CD14-positive monocyte (primary cell): ENCODE results near the gene ZDHHC11. TPM values are rescaled to one million over a fixed set of nuclear protein-coding genes. Genes with fewer than 3 reads are reported as not detected.

Experiments used
- DNase-seq, 3 donors: peaks; one replicate each; pipeline ENCODE4 v3.0.0-alpha.2; 2011 to 2022
- H2AFZ ChIP-seq: 2 replicates; pipeline ENCODE4 v1.6.0; 2012; ENCODE audit warnings: mild to moderate bottlenecking, low read depth, low read length, inconsistent platforms; ENCODE audit not compliant: insufficient read depth, poor library complexity, severe bottlenecking
- H3K27ac ChIP-seq, 2 donors: 1 replicate in 1 of 2; 2 replicates in 1 of 2; pipeline ENCODE4 v1.5.1; 2012 to 2013; ENCODE audit warnings: low read length in 2 of 2, control low read depth in 1 of 2, inconsistent platforms in 1 of 2, low read depth in 1 of 2, mild to moderate bottlenecking in 1 of 2
- H3K27me3 ChIP-seq, 2 donors: one replicate each; pipeline versions ENCODE4 v1.6.0 to v1.6.1; 2011 to 2013; ENCODE audit warnings: low read length in 2 of 2; ENCODE audit not compliant: control insufficient read depth in 2 of 2, insufficient read depth in 2 of 2
- H3K36me3 ChIP-seq, 2 donors: replicated peaks in 1 of 2; 1 replicate in 1 of 2; 2 replicates in 1 of 2; pipeline versions ENCODE4 v1.5.1 to v1.6.1; 2012 to 2013; ENCODE audit warnings: low read length in 2 of 2, control low read depth in 1 of 2, inconsistent platforms in 1 of 2, mild to moderate bottlenecking in 1 of 2; ENCODE audit not compliant: insufficient read depth in 2 of 2, control insufficient read depth in 1 of 2
- H3K4me1 ChIP-seq, 2 donors: 1 replicate in 1 of 2; 2 replicates in 1 of 2; pipeline versions ENCODE4 v1.5.1 to v1.6.1; 2012 to 2013; ENCODE audit warnings: low read length in 2 of 2, control low read depth in 1 of 2, inconsistent platforms in 1 of 2, mild to moderate bottlenecking in 1 of 2, moderate library complexity in 1 of 2; ENCODE audit not compliant: insufficient read depth in 2 of 2, control insufficient read depth in 1 of 2
- H3K4me2 ChIP-seq: replicated peaks from 2 replicates; pipeline ENCODE3; 2012; ENCODE audit warnings: low read length, moderate library complexity, mild to moderate bottlenecking; ENCODE audit not compliant: poor library complexity, severe bottlenecking; ENCODE audit errors: extremely low read depth
- H3K4me3 ChIP-seq, 3 experiments: fragments of 200-600 bp in 1 of 3; sonication (generic) in 1 of 3; replicated peaks in 1 of 3; 1 replicate in 2 of 3; 2 replicates in 1 of 3; pipeline ENCODE4 v1.5.1; 2011 to 2013; ENCODE audit warnings: low read length in 3 of 3, mild to moderate bottlenecking in 3 of 3, control low read depth in 2 of 3, low read depth in 2 of 3, inconsistent platforms in 1 of 3, moderate library complexity in 1 of 3
- H3K79me2 ChIP-seq: 2 replicates; pipeline ENCODE4 v1.6.0; 2012; ENCODE audit warnings: mild to moderate bottlenecking, control low read depth, inconsistent platforms, low read length, moderate library complexity; ENCODE audit not compliant: insufficient read depth
- H3K9ac ChIP-seq: 2 replicates; pipeline ENCODE4 v1.6.0; 2017; ENCODE audit warnings: low read length, mild to moderate bottlenecking; ENCODE audit not compliant: insufficient read depth, poor library complexity, severe bottlenecking
- H3K9me3 ChIP-seq, 2 donors: replicated peaks in 1 of 2; 1 replicate in 1 of 2; 2 replicates in 1 of 2; pipeline versions ENCODE4 v1.5.1 to v1.6.1; 2012 to 2013; ENCODE audit warnings: low read length in 2 of 2, control low read depth in 1 of 2; ENCODE audit not compliant: control insufficient read depth in 1 of 2, insufficient read depth in 1 of 2
- H4K20me1 ChIP-seq: 2 replicates; pipeline ENCODE4 v1.6.0; 2012; ENCODE audit warnings: mild to moderate bottlenecking, low read length, control low read depth, moderate library complexity; ENCODE audit not compliant: insufficient read depth
- H3K27ac Mint-ChIP-seq, 7 donors: one replicate each; pipeline ENCODE4 v1.8.0; 2020; ENCODE audit warnings: mild to moderate bottlenecking in 7 of 7, mixed read lengths in 7 of 7, moderate library complexity in 6 of 7, inconsistent platforms in 2 of 7
- H3K27me3 Mint-ChIP-seq, 3 donors: one replicate each; pipeline ENCODE4 v1.8.0; 2021 to 2022; ENCODE audit warnings: low read depth in 3 of 3, mild to moderate bottlenecking in 3 of 3, mixed read lengths in 3 of 3, moderate library complexity in 3 of 3, inconsistent platforms in 1 of 3
- H3K36me3 Mint-ChIP-seq, 2 donors: one replicate each; pipeline ENCODE4 v1.8.0; 2020; ENCODE audit warnings: mixed read lengths in 2 of 2, inconsistent platforms in 1 of 2, mild to moderate bottlenecking in 1 of 2
- H3K4me1 Mint-ChIP-seq: one replicate; pipeline ENCODE4 v1.8.0; 2020; ENCODE audit warnings: mild to moderate bottlenecking, mixed read lengths
- H3K4me3 Mint-ChIP-seq, 2 donors: one replicate each; pipeline ENCODE4 v1.8.0; 2020; ENCODE audit warnings: mild to moderate bottlenecking in 2 of 2, mixed read lengths in 2 of 2, moderate library complexity in 1 of 2
- H3K9me3 Mint-ChIP-seq, 7 donors: one replicate each; pipeline ENCODE4 v1.8.0; 2020 to 2022; ENCODE audit warnings: mixed read lengths in 7 of 7, mild to moderate bottlenecking in 6 of 7, moderate library complexity in 6 of 7, inconsistent platforms in 2 of 7
- WGBS: methylation state at CpG from one replicate; pipeline ENCODE4 v1.1.5; 2013; ENCODE audit warnings: missing lambda C conversion rate; ENCODE audit not compliant: insufficient coverage; 5-methylcytosine and 5-hydroxymethylcytosine counted together
- intact Hi-C, 2 donors: fragments of 100-400 bp; cut with micrococcal nuclease; formaldehyde crosslinking; loops; one replicate each; pipeline versions ENCODE4 v1.15.0 to v1.15.1; 2023
- polyA plus RNA-seq, 3 donors: library from polyadenylated mRNA; depleted of rRNA in 1 of 3; unstranded in 2 of 3; stranded (reverse) in 1 of 3; fragments of 300-500 nt in 2 of 3; fragments of >200 nt in 1 of 3; fragmentation: Illumina TruSeq in 2 of 3; gene quantifications; 1 replicate in 2 of 3; 2 replicates in 1 of 3; pipeline ENCODE4 v1.2.3, GENCODE V29; 2012 to 2021
- TF ChIP-seq, protein P1 (sequence below): fragments of 200-600 bp; IDR thresholded peaks from one replicate; pipeline ENCODE4 v1.8.0; 2022; ENCODE audit warnings: antibody characterized with exemption, mild to moderate bottlenecking

The ZDHHC11 gene
- polyA plus RNA-seq, 3 donors = 1.8 TPM; not detected in 2

DNA sequence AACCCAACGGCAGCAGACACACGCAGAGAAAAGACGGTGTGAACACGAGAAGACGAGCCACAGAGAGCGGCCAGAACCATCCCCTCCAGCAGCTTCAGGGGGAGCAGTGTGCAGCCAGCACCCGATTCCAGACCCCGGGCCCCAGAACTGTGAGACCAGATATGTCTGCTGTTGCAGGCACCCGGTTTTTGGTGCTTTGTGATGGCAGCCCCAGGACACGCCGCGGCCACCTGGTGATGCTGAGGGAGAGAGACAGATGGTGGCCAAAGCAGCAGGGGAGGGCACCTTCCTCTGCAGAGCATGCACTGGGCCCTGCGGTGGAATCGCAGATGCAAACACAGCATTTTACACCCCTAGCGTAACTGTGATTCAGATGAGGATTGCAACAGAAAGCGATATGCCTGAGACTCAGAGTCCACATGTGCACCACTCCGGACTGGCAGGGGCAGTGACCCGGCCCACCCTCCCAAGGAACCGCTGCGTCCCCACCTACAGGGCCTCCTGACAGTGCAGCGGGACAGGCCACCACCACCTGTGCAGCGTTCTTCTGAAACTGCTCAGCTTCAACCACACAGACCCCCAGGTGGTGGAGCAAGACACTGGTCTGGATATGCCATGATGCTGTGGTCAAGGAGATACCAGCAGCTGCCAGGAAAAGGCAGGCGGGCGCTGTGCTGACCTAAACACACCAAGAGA, 90.3 kb downstream of the ZDHHC11 start:
- no peak overlapping the region for H3K4me2 ChIP-seq
- no peaks in the 10 kb centered on the region for H3K4me1 Mint-ChIP-seq
- H3K9me3 Mint-ChIP-seq = peaks cover 0 to 5% (median 1%) of the 10 kb centered on the region in 7 donors
- H4K20me1 ChIP-seq = no peaks in the 10 kb centered on the region
- H3K27me3 ChIP-seq = no peaks in the 10 kb centered on the region
- TF ChIP-seq, protein P1, sequence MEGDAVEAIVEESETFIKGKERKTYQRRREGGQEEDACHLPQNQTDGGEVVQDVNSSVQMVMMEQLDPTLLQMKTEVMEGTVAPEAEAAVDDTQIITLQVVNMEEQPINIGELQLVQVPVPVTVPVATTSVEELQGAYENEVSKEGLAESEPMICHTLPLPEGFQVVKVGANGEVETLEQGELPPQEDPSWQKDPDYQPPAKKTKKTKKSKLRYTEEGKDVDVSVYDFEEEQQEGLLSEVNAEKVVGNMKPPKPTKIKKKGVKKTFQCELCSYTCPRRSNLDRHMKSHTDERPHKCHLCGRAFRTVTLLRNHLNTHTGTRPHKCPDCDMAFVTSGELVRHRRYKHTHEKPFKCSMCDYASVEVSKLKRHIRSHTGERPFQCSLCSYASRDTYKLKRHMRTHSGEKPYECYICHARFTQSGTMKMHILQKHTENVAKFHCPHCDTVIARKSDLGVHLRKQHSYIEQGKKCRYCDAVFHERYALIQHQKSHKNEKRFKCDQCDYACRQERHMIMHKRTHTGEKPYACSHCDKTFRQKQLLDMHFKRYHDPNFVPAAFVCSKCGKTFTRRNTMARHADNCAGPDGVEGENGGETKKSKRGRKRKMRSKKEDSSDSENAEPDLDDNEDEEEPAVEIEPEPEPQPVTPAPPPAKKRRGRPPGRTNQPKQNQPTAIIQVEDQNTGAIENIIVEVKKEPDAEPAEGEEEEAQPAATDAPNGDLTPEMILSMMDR = no peak
- H3K4me3 ChIP-seq = no peak overlapping the region
- H3K36me3 Mint-ChIP-seq = no peaks in the 10 kb centered on the region
- no peak overlapping the region for H2AFZ ChIP-seq
- intact Hi-C loops = loop anchor here in 1 of 2 donors (5.0 kb wide), 1 partner anchor 82 kb away; no protein-coding TSS in a partner anchor
- DNase-seq = no peak
- WGBS = 96% methylated on average over 14 of the region's 24 CpGs
- H3K9me3 ChIP-seq = peaks cover 0 to 2% of the 10 kb centered on the region in 2 donors
- no peak overlapping the region for H3K27ac ChIP-seq
- H3K27me3 Mint-ChIP-seq = peaks cover 0 to 14% (median 8%) of the 10 kb centered on the region in 3 donors
- no peaks in the 10 kb centered on the region for H3K4me1 ChIP-seq
- no peak overlapping the region for H3K4me3 Mint-ChIP-seq
- peak overlapping the region in 1 of 7 donors; percentile 5 for H3K27ac Mint-ChIP-seq
- no peaks in the 10 kb centered on the region for H3K36me3 ChIP-seq
- H3K79me2 ChIP-seq = no peaks in the 10 kb centered on the region
- no peak overlapping the region for H3K9ac ChIP-seq

DNA sequence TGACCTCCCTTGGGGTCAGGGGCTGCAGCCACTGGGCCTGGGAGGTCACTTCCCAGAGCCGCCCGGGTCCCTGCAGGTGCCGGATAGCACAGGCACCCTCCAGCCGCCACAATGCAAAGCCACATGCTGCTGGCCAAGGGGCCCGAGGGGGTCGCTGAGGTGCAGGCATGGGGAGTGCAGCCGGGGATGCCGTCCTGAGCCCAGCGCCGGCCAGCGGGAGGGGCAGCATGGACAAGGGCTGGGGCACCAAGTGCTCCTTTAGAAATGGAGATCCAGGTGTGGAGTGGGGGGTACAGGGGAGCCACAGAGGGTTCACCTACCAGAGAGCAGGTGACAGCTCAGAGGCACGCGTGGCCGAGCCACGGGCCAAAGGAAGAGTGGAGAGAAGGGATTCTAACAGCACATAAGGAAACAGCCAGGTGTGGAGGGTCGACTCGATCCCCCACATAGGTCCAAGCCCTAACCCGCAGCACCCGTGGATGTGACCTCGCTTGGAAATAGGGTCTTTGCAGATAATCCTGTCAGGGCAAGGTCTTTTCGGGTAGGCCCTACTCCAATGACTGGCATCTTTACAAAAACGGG, 90.9 kb downstream of the ZDHHC11 start:
- Histone ChIP-seq H3K9me3 (no peaks in the 10 kb centered on the region), H3K79me2 (no peaks in the 10 kb centered on the region), H4K20me1 (no peaks in the 10 kb centered on the region), H3K9ac (no peak overlapping the region), H3K36me3 (no peaks in the 10 kb centered on the region), H3K27ac (no peak overlapping the region), H3K4me3 (no peak overlapping the region), H3K4me1 (no peaks in the 10 kb centered on the region), H3K27me3 (no peaks in the 10 kb centered on the region), H2AFZ (no peak overlapping the region), H3K4me2 (no peak overlapping the region)
- DNase-seq = no peak
- H3K9me3 Mint-ChIP-seq = peaks cover 0 to 1% (median 0%) of the 10 kb centered on the region in 7 donors
- H3K27ac Mint-ChIP-seq = peak overlapping the region in 1 of 7 donors; percentile 5
- H3K4me3 Mint-ChIP-seq = no peak overlapping the region
- peaks cover 0 to 14% (median 8%) of the 10 kb centered on the region in 3 donors for H3K27me3 Mint-ChIP-seq
- TF ChIP-seq, protein P1 = no peak
- H3K4me1 Mint-ChIP-seq = no peaks in the 10 kb centered on the region
- intact Hi-C loops = loop anchor here in 1 of 2 donors (5.0 kb wide), 1 partner anchor 82 kb away; no protein-coding TSS in a partner anchor
- 97% methylated on average over 18 of the region's 22 CpGs for WGBS
- H3K36me3 Mint-ChIP-seq = no peaks in the 10 kb centered on the region
